ENCODE results near the gene ADK. TPM values are rescaled to one million over a fixed set of nuclear protein-coding genes. Genes with fewer than 3 reads are reported as not detected.

The ADK gene
- total and polyA plus RNA-seq, 4 experiments from 2014 or later = 33.7 to 66.6 (median 51.0) TPM

DNA sequence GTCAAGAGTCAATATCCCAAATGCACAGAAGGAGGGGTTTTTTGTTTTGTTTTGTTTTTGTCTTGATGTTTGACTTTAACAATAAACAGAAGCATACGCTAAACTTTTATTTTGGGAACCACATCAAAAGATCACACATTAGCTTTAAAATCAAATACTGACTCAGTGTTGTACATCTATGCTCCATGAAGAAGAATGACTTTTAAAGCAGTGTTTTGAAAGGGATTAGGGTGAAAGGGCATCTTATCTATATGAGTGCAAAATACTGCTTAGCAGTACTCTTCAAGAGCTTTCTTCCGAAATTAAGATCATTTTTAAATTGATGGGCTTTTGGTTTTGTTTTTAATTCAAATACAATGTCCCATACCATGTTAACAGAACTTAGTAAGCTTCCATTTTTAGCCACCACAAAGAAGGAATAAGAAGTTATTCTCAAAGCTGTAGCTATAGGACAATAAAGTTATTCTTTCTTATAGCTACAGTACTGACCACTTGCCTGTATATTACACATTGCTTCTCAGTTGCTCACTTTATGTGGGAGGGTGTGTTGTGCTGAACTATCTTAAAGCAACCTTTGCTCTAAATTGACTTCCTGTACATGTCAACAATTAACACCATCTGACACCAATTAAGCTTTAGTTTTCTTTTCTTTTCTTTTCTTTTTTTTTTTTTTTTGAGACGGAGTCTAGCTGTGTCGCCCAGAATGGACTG, 531.1 kb downstream of the ADK start:
- Histone ChIP-seq H3K9me3 (ENCODE audit: control insufficient read depth in 1 of 2, low read length in 2 of 2) (no peaks in the 10 kb centered on the region), H3K4me1 (ENCODE audit: insufficient read depth, low read length) (peaks cover 13% of the 10 kb centered on the region), H3K36me3 (ENCODE audit: insufficient read depth, low read length) (no peaks in the 10 kb centered on the region), H3K27me3 (ENCODE audit: insufficient read depth, low read length) (no peaks in the 10 kb centered on the region), H3K4me3 (ENCODE audit: low read length in 2 of 2) (no peak overlapping the region), H3K27ac (ENCODE audit: low read depth, low read length) (no peak overlapping the region)
- peak in 1 of 5 donors; percentile 0 for DNase-seq
- peaks cover 11 to 20% (median 13%) of the 10 kb centered on the region in 4 donors for H3K4me1 Mint-ChIP-seq
- CTCF ChIA-PET (ENCODE audit: partially characterized antibody) = interaction anchor here (0.7 to 1.3 kb wide), 4 partner anchors 10 to 163 kb away, joined by 3 to 5 read pairs (median 3); no protein-coding TSS in a partner anchor
- H3K27me3 Mint-ChIP-seq = no peaks in the 10 kb centered on the region
- POLR2A ChIA-PET (ENCODE audit: partially characterized antibody) = interaction anchor here (0.6 kb wide), 2 partner anchors 63 to 310 kb away, joined by 3 read pairs; no protein-coding TSS in a partner anchor
- H3K9me3 Mint-ChIP-seq = peaks cover 0 to 2% (median 0%) of the 10 kb centered on the region in 8 donors
- intact Hi-C loops (cut with micrococcal nuclease) = no loop called here
- H3K4me3 Mint-ChIP-seq = peak overlapping the region in 5 of 8 donors; percentile 1 to 59 (median 24)
- peak overlapping the region in 6 of 7 donors; percentile 15 to 78 (median 54) for H3K27ac Mint-ChIP-seq
- peaks cover 14 to 34% of the 10 kb centered on the region in 2 donors for H3K36me3 Mint-ChIP-seq

DNA sequence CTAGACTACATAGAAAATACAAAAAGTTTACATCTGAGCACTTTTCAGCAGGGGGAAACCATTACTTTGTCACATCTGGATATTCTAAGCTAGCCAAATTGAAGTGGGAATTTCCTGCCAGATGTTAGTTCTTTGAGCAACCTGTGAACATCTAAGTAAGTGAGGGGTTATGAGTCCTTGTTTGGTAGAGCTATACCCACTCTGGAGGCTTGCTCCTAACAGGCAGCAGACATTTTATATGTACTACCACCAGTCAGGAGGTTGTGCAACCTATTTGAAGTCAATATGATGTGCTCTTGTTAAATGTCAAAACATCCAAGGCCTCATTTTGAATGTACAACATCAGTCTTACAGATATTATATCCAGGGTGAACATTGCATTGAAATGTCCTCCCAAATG, 532.0 kb downstream of the ADK start:
- no peak for DNase-seq
- no peak overlapping the region for H3K27ac ChIP-seq (ENCODE audit: low read depth, low read length)
- Mint-ChIP-seq H3K4me3 (no peak overlapping the region), H3K27me3 (no peaks in the 10 kb centered on the region), H3K9me3 (peaks cover 0 to 2% (median 0%) of the 10 kb centered on the region in 8 donors), H3K4me1 (peaks cover 9 to 15% (median 12%) of the 10 kb centered on the region in 4 donors), H3K27ac (no peak overlapping the region), H3K36me3 (peaks cover 10 to 35% of the 10 kb centered on the region in 2 donors)
- H3K36me3 ChIP-seq (ENCODE audit: insufficient read depth, low read length) = no peaks in the 10 kb centered on the region
- ChIA-PET CTCF (ENCODE audit: partially characterized antibody) (interaction anchor here (1.2 kb wide), 1 partner anchor 94 kb away, joined by 3 read pairs; no protein-coding TSS in a partner anchor), POLR2A (ENCODE audit: partially characterized antibody) (no interaction called here)
- H3K4me1 ChIP-seq (ENCODE audit: insufficient read depth, low read length) = peaks cover 13% of the 10 kb centered on the region
- H3K27me3 ChIP-seq (ENCODE audit: insufficient read depth, low read length) = no peaks in the 10 kb centered on the region
- intact Hi-C loops (cut with micrococcal nuclease) = no loop called here
- H3K9me3 ChIP-seq (ENCODE audit: control insufficient read depth in 1 of 2, low read length in 2 of 2) = no peaks in the 10 kb centered on the region
- no peak overlapping the region for H3K4me3 ChIP-seq (ENCODE audit: low read length in 2 of 2)

DNA sequence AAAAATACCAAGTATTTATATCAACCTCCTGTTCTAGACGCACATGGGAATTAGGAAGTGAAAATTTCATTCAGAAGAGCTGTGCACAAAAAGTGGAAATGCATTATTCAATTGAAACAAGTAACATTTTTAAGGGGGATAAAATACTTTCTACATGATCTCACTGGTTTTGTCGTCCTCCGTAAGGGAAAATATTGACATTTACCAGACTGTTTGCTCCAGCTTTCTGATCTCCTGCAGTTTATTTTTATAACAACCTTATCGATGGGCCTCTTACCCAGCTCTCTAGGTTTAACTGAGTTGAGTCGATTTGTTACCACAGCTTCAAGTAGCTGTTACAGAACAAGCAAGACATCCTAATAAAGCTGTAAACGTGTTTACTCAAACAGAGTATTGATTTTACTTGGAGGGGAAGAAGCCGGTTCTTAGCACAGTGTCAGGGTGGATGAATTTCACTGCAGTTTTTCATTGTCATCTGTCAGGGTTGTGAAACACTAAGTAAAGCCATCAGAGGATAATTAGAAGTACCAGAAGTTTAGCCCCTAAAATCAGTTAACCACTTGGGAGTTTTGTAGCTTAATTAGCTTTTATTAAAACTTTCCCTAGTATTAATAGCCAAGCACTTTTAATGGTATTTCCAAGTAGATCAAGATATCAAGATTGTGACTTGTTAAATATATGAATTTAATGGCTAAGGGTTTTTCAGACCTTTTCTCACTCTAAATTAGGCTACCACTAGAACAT, 532.8 kb downstream of the ADK start:
- Histone ChIP-seq H3K4me3 (ENCODE audit: low read length in 2 of 2) (no peak overlapping the region), H3K36me3 (ENCODE audit: insufficient read depth, low read length) (no peaks in the 10 kb centered on the region), H3K4me1 (ENCODE audit: insufficient read depth, low read length) (peaks cover 13% of the 10 kb centered on the region), H3K27ac (ENCODE audit: low read depth, low read length) (no peak overlapping the region), H3K27me3 (ENCODE audit: insufficient read depth, low read length) (no peaks in the 10 kb centered on the region), H3K9me3 (ENCODE audit: control insufficient read depth in 1 of 2, low read length in 2 of 2) (no peaks in the 10 kb centered on the region)
- no peak for DNase-seq
- Mint-ChIP-seq H3K36me3 (peaks cover 10 to 35% of the 10 kb centered on the region in 2 donors), H3K9me3 (peaks cover 0 to 2% (median 0%) of the 10 kb centered on the region in 8 donors), H3K4me3 (no peak overlapping the region), H3K27ac (no peak overlapping the region), H3K4me1 (peaks cover 9 to 15% (median 12%) of the 10 kb centered on the region in 4 donors), H3K27me3 (no peaks in the 10 kb centered on the region)
- POLR2A ChIA-PET (ENCODE audit: partially characterized antibody) = no interaction called here
- intact Hi-C loops (cut with micrococcal nuclease) = no loop called here
- CTCF ChIA-PET (ENCODE audit: partially characterized antibody) = interaction anchor here (1.0 kb wide), 1 partner anchor 10 kb away, joined by 3 read pairs; no protein-coding TSS in a partner anchor

- no peaks in the 10 kb centered on the region for H3K36me3 ChIP-seq (ENCODE audit: insufficient read depth, low read length)
- H3K27me3 ChIP-seq (ENCODE audit: insufficient read depth, low read length) = no peaks in the 10 kb centered on the region
- Mint-ChIP-seq H3K9me3 (peaks cover 0 to 2% (median 0%) of the 10 kb centered on the region in 8 donors), H3K27ac (no peak overlapping the region), H3K27me3 (no peaks in the 10 kb centered on the region), H3K36me3 (peaks cover 10 to 31% of the 10 kb centered on the region in 2 donors), H3K4me3 (no peak overlapping the region), H3K4me1 (peaks cover 9 to 15% (median 12%) of the 10 kb centered on the region in 4 donors)
- no peak overlapping the region for H3K27ac ChIP-seq (ENCODE audit: low read depth, low read length)
- H3K4me1 ChIP-seq (ENCODE audit: insufficient read depth, low read length) = peaks cover 13% of the 10 kb centered on the region
- no peak for DNase-seq
- no peaks in the 10 kb centered on the region for H3K9me3 ChIP-seq (ENCODE audit: control insufficient read depth in 1 of 2, low read length in 2 of 2)
- H3K4me3 ChIP-seq (ENCODE audit: low read length in 2 of 2) = no peak overlapping the region
- ChIA-PET CTCF (ENCODE audit: partially characterized antibody) (no interaction called here), POLR2A (ENCODE audit: partially characterized antibody) (no interaction called here)
- intact Hi-C loops (cut with micrococcal nuclease) = no loop called here
Measured at GRCh38 chr10:74684462-74684861, 533.4 kb downstream of the ADK start.

- Histone ChIP-seq H3K36me3 (ENCODE audit: insufficient read depth, low read length) (no peaks in the 10 kb centered on the region), H3K27me3 (ENCODE audit: insufficient read depth, low read length) (no peaks in the 10 kb centered on the region), H3K9me3 (ENCODE audit: control insufficient read depth in 1 of 2, low read length in 2 of 2) (no peaks in the 10 kb centered on the region), H3K27ac (ENCODE audit: low read depth, low read length) (no peak overlapping the region), H3K4me1 (ENCODE audit: insufficient read depth, low read length) (peaks cover 13% of the 10 kb centered on the region), H3K4me3 (ENCODE audit: low read length in 2 of 2) (no peak overlapping the region)
- peaks cover 10 to 31% of the 10 kb centered on the region in 2 donors for H3K36me3 Mint-ChIP-seq
- intact Hi-C loops (cut with micrococcal nuclease) = no loop called here
- peaks cover 9 to 15% (median 12%) of the 10 kb centered on the region in 4 donors for H3K4me1 Mint-ChIP-seq
- DNase-seq = no peak
- H3K27ac Mint-ChIP-seq = no peak overlapping the region
- H3K4me3 Mint-ChIP-seq = no peak overlapping the region
- ChIA-PET CTCF (ENCODE audit: partially characterized antibody) (no interaction called here), POLR2A (ENCODE audit: partially characterized antibody) (no interaction called here)
- H3K9me3 Mint-ChIP-seq = peaks cover 0 to 2% (median 0%) of the 10 kb centered on the region in 8 donors
- H3K27me3 Mint-ChIP-seq = no peaks in the 10 kb centered on the region
Measured at GRCh38 chr10:74685564-74685963, 534.5 kb downstream of the ADK start.

DNA sequence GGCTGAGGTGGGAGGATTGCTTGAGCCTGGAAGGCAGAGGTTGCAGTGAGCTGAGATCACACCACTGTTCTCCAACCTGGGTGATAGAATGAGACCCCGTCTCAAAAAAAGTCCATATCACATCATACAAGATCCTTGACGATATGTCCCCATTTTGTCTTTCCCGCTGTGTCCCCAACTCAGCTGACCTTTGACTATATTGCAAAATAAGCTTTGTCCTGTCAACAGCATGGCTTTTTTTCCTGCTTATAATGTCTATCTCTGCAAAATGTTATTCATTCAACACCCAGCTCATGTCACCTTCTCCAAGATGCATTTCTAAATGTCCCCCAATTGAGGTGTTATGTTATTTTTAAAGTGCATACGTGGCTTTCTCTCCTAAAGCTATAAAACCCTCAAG, 539.4 kb downstream of the ADK start:
- Mint-ChIP-seq H3K27me3 (no peaks in the 10 kb centered on the region), H3K27ac (no peak overlapping the region), H3K4me1 (no peaks in the 10 kb centered on the region), H3K9me3 (peaks cover 0 to 2% (median 0%) of the 10 kb centered on the region in 8 donors), H3K36me3 (peaks cover 8 to 22% of the 10 kb centered on the region in 2 donors), H3K4me3 (no peak overlapping the region)
- ChIA-PET CTCF (ENCODE audit: partially characterized antibody) (no interaction called here), POLR2A (ENCODE audit: partially characterized antibody) (no interaction called here)
- Histone ChIP-seq H3K4me3 (ENCODE audit: low read length in 2 of 2) (no peak overlapping the region), H3K36me3 (ENCODE audit: insufficient read depth, low read length) (no peaks in the 10 kb centered on the region), H3K9me3 (ENCODE audit: control insufficient read depth in 1 of 2, low read length in 2 of 2) (no peaks in the 10 kb centered on the region), H3K4me1 (ENCODE audit: insufficient read depth, low read length) (no peaks in the 10 kb centered on the region), H3K27ac (ENCODE audit: low read depth, low read length) (no peak overlapping the region), H3K27me3 (ENCODE audit: insufficient read depth, low read length) (no peaks in the 10 kb centered on the region)
- intact Hi-C loops (cut with micrococcal nuclease) = no loop called here
- DNase-seq = no peak

- Histone ChIP-seq H3K36me3 (ENCODE audit: insufficient read depth, low read length) (no peaks in the 10 kb centered on the region), H3K27me3 (ENCODE audit: insufficient read depth, low read length) (no peaks in the 10 kb centered on the region), H3K9me3 (ENCODE audit: control insufficient read depth in 1 of 2, low read length in 2 of 2) (no peaks in the 10 kb centered on the region), H3K4me1 (ENCODE audit: insufficient read depth, low read length) (no peaks in the 10 kb centered on the region), H3K27ac (ENCODE audit: low read depth, low read length) (no peak overlapping the region), H3K4me3 (ENCODE audit: low read length in 2 of 2) (no peak overlapping the region)
- no peak for DNase-seq
- POLR2A ChIA-PET (ENCODE audit: partially characterized antibody) = no interaction called here
- CTCF ChIA-PET (ENCODE audit: partially characterized antibody) = interaction anchor here (0.7 kb wide), 1 partner anchor 13 kb away, joined by 3 read pairs; no protein-coding TSS in a partner anchor
- Mint-ChIP-seq H3K27me3 (no peaks in the 10 kb centered on the region), H3K9me3 (peaks cover 0 to 2% (median 0%) of the 10 kb centered on the region in 8 donors), H3K36me3 (peaks cover 8 to 16% of the 10 kb centered on the region in 2 donors), H3K27ac (peak overlapping the region in 1 of 7 donors; percentile 54), H3K4me3 (no peak overlapping the region), H3K4me1 (peaks cover 0 to 2% (median 0%) of the 10 kb centered on the region in 4 donors)
- intact Hi-C loops (cut with micrococcal nuclease) = no loop called here
Measured at GRCh38 chr10:74691164-74691563, 540.1 kb downstream of the ADK start.

Measured in CD4-positive, alpha-beta memory T cell (primary cell).